H1 (cell line): ENCODE results near the gene GMEB1.
"Not testable (repeated sequence)": the region's sequence is repeated elsewhere in the genome, so short reads cannot be mapped to it uniquely, and the experiment has no call there.

Experiments used
- ATF3 ChIP-seq: IDR thresholded peaks from 2 replicates; pipeline ENCODE4 v1.6.1; 2011; ENCODE audit warnings: low read depth, mild to moderate bottlenecking, low read length; ENCODE audit not compliant: insufficient read depth
- CTCF ChIP-seq, 3 experiments: IDR thresholded peaks; 1 replicate in 2 of 3; 2 replicates in 1 of 3; pipeline versions ENCODE4 v1.5.1 to v1.6.1; 2011; ENCODE audit warnings: low read length in 3 of 3, mild to moderate bottlenecking in 3 of 3, inconsistent platforms in 2 of 3, low read depth in 1 of 3, moderate library complexity in 1 of 3; ENCODE audit not compliant: insufficient read depth in 1 of 3; ENCODE audit errors: control extremely low read depth in 1 of 3
- GABPA ChIP-seq: IDR thresholded peaks from 2 replicates; pipeline ENCODE4 v1.6.1; 2011; ENCODE audit warnings: mild to moderate bottlenecking, low read length, moderate library complexity, borderline replicate concordance; ENCODE audit not compliant: insufficient read depth
- PHF8 ChIP-seq: fragments of 200-600 bp; sonication (generic); conservative IDR thresholded peaks from 2 replicates; pipeline ENCODE4 v1.7.1; 2012; ENCODE audit warnings: low read depth, mild to moderate bottlenecking, inconsistent platforms, low read length, moderate library complexity
- POLR2AphosphoS5 ChIP-seq: IDR thresholded peaks from 2 replicates; pipeline ENCODE4 v1.6.1; 2011; ENCODE audit warnings: low read depth, low read length

- TF ChIP-seq GABPA; POLR2AphosphoS5; CTCF (IDR thresholded peaks at IDR 0.05; ENCODE audit: control extremely low read depth in 1 of 3, insufficient read depth in 1 of 3, low read depth in 1 of 3, low read length in 3 of 3); PHF8; ATF3: not testable (repeated sequence)
Observed at GRCh38 chr1:28691627-28692026, 23.0 kb downstream of the GMEB1 start.
